ENCODE data around the gene TSACC.

The TSACC gene

GRCh38 chr1:156386949-156387869, 48.9 kb downstream of the TSACC start:
- peaks cover 21% of the 10 kb centered on the region for H3K27me3 ChIP-seq (ENCODE audit: low read depth)
- H3K36me3 ChIP-seq (replicated peaks), result no peaks in the 10 kb centered on the region
- H3K4me1 ChIP-seq, result no peaks in the 10 kb centered on the region
- no peak overlapping the region for H3K4me3 ChIP-seq
- in situ Hi-C loops (cut with MboI; ENCODE audit: low sequenced_read_pairs), result loop anchor here (5.0 kb wide), 1 partner anchor 55 kb away; no protein-coding TSS in a partner anchor
- DNase-seq (ENCODE audit: low spot score in 2 of 2), result no peak
- H3K9me3 ChIP-seq, result no peaks in the 10 kb centered on the region

GRCh38 chr1:156387870-156388173, 49.5 kb downstream of the TSACC start:
- DNase-seq (ENCODE audit: low spot score in 2 of 2), result no peak
- Histone ChIP-seq H3K4me1 (no peaks in the 10 kb centered on the region), H3K4me3 (no peak overlapping the region), H3K27me3 (ENCODE audit: low read depth) (peaks cover 21% of the 10 kb centered on the region), H3K9me3 (no peaks in the 10 kb centered on the region), H3K36me3 (replicated peaks) (no peaks in the 10 kb centered on the region)
- in situ Hi-C loops (cut with MboI; ENCODE audit: low sequenced_read_pairs), result loop anchor here (5.0 kb wide), 1 partner anchor 54 kb away; no protein-coding TSS in a partner anchor

GRCh38 chr1:156388174-156389137, 50.1 kb downstream of the TSACC start:
- Histone ChIP-seq H3K27me3 (ENCODE audit: low read depth) (peaks cover 21% of the 10 kb centered on the region), H3K4me3 (no peak overlapping the region), H3K9me3 (no peaks in the 10 kb centered on the region), H3K36me3 (replicated peaks) (no peaks in the 10 kb centered on the region), H3K4me1 (no peaks in the 10 kb centered on the region)
- in situ Hi-C loops (cut with MboI; ENCODE audit: low sequenced_read_pairs), result loop anchor here (5.0 kb wide), 1 partner anchor 54 kb away; no protein-coding TSS in a partner anchor
- peak in 1 of 2 experiments; percentile 48 for DNase-seq (ENCODE audit: low spot score in 2 of 2)

GRCh38 chr1:156389311-156389710, 51.0 kb downstream of the TSACC start:
- H3K4me1 ChIP-seq, result no peaks in the 10 kb centered on the region
- H3K4me3 ChIP-seq, result no peak overlapping the region
- H3K9me3 ChIP-seq, result no peaks in the 10 kb centered on the region
- in situ Hi-C loops (cut with MboI; ENCODE audit: low sequenced_read_pairs), result loop anchor here (5.0 kb wide), 1 partner anchor 53 kb away; no protein-coding TSS in a partner anchor
- no peaks in the 10 kb centered on the region for H3K36me3 ChIP-seq (replicated peaks)
- H3K27me3 ChIP-seq (ENCODE audit: low read depth), result peaks cover 21% of the 10 kb centered on the region
- DNase-seq (ENCODE audit: low spot score in 2 of 2), result no peak

- no peak for DNase-seq (ENCODE audit: low spot score in 2 of 2)
- no peaks in the 10 kb centered on the region for H3K9me3 ChIP-seq
- peaks cover 21% of the 10 kb centered on the region for H3K27me3 ChIP-seq (ENCODE audit: low read depth)
- H3K4me1 ChIP-seq, result no peaks in the 10 kb centered on the region
- in situ Hi-C loops (cut with MboI; ENCODE audit: low sequenced_read_pairs), result no loop called here
- no peaks in the 10 kb centered on the region for H3K36me3 ChIP-seq (replicated peaks)
- H3K4me3 ChIP-seq, result no peak overlapping the region
Measured at GRCh38 chr1:156390469-156391365, 52.4 kb downstream of the TSACC start.

GRCh38 chr1:156391366-156391677, 53.0 kb downstream of the TSACC start:
- in situ Hi-C loops (cut with MboI; ENCODE audit: low sequenced_read_pairs), result no loop called here
- Histone ChIP-seq H3K4me1 (no peaks in the 10 kb centered on the region), H3K36me3 (replicated peaks) (no peaks in the 10 kb centered on the region), H3K9me3 (no peaks in the 10 kb centered on the region), H3K4me3 (no peak overlapping the region), H3K27me3 (ENCODE audit: low read depth) (peaks cover 21% of the 10 kb centered on the region)
- DNase-seq (ENCODE audit: low spot score in 2 of 2), result no peak

- no peaks in the 10 kb centered on the region for H3K36me3 ChIP-seq (replicated peaks)
- DNase-seq (ENCODE audit: low spot score in 2 of 2), result no peak
- in situ Hi-C loops (cut with MboI; ENCODE audit: low sequenced_read_pairs), result no loop called here
- no peak overlapping the region for H3K4me3 ChIP-seq
- peaks cover 21% of the 10 kb centered on the region for H3K27me3 ChIP-seq (ENCODE audit: low read depth)
- H3K4me1 ChIP-seq, result no peaks in the 10 kb centered on the region
- H3K9me3 ChIP-seq, result no peaks in the 10 kb centered on the region
Measured at GRCh38 chr1:156391701-156392100, 53.4 kb downstream of the TSACC start.

- Histone ChIP-seq H3K4me1 (no peaks in the 10 kb centered on the region), H3K4me3 (no peak overlapping the region)
- in situ Hi-C loops (cut with MboI; ENCODE audit: low sequenced_read_pairs), result no loop called here
Measured at GRCh38 chr1:156392452-156392853, 54.1 kb downstream of the TSACC start.

GRCh38 chr1:156393095-156393494, 54.8 kb downstream of the TSACC start:
- Histone ChIP-seq H3K36me3 (replicated peaks) (no peaks in the 10 kb centered on the region), H3K9me3 (no peaks in the 10 kb centered on the region), H3K4me3 (no peak overlapping the region), H3K27me3 (ENCODE audit: low read depth) (peaks cover 13% of the 10 kb centered on the region), H3K4me1 (no peaks in the 10 kb centered on the region)
- in situ Hi-C loops (cut with MboI; ENCODE audit: low sequenced_read_pairs), result no loop called here
- no peak for DNase-seq (ENCODE audit: low spot score in 2 of 2)

More at GRCh38 chr1:156392452-156392853, 54.1 kb downstream of the TSACC start:
- DNase-seq (ENCODE audit: low spot score in 2 of 2), result peak in 1 of 2 experiments; percentile 23
- Histone ChIP-seq H3K9me3 (no peaks in the 10 kb centered on the region), H3K36me3 (replicated peaks) (no peaks in the 10 kb centered on the region), H3K27me3 (ENCODE audit: low read depth) (peaks cover 18% of the 10 kb centered on the region)

GRCh38 chr1:156394082-156394481, 55.8 kb downstream of the TSACC start:
- Histone ChIP-seq H3K27me3 (ENCODE audit: low read depth) (peaks cover 6% of the 10 kb centered on the region; the same call in 1 of the 2 replicates), H3K9me3 (no peaks in the 10 kb centered on the region), H3K36me3 (replicated peaks) (no peaks in the 10 kb centered on the region), H3K4me1 (no peaks in the 10 kb centered on the region), H3K4me3 (no peak overlapping the region)
- in situ Hi-C loops (cut with MboI; ENCODE audit: low sequenced_read_pairs), result no loop called here
- DNase-seq (ENCODE audit: low spot score in 2 of 2), result no peak

- in situ Hi-C loops (cut with MboI; ENCODE audit: low sequenced_read_pairs), result no loop called here
- Histone ChIP-seq H3K4me3 (no peak overlapping the region), H3K36me3 (replicated peaks) (no peaks in the 10 kb centered on the region), H3K4me1 (no peaks in the 10 kb centered on the region), H3K27me3 (ENCODE audit: low read depth) (no peaks in the 10 kb centered on the region), H3K9me3 (no peaks in the 10 kb centered on the region)
- DNase-seq (ENCODE audit: low spot score in 2 of 2), result no peak
Measured at GRCh38 chr1:156394835-156395461, 56.6 kb downstream of the TSACC start.

Measured in HAP-1 (cell line).